Stimulated activated CD4-positive, alpha-beta T cell treated with anti-CD3 and anti-CD28 coated beads, Interleukin-15, amount 100 ng/mL, for 48 hours (primary cell): ENCODE measurements around the gene ERP44.
A peak's percentile ranks its signal among the peaks of the same experiment; 100 is the strongest.
"Not testable (repeated sequence)": the region's sequence is repeated elsewhere in the genome, so short reads cannot be mapped to it uniquely, and the experiment has no call there.

Experiments
- DNase-seq, 2 donors: peaks; one replicate each; pipeline ENCODE4 v3.0.0-alpha.2; 2020; ENCODE audit warnings: low read depth in 2 of 2

ERP44 gene

GRCh38 chr9:100067990-100068389 lies 30.8 kb downstream of the ERP44 start:
- not testable (repeated sequence) for DNase-seq

- DNase-seq = no peak
Observed at GRCh38 chr9:100066539-100066938, 32.3 kb downstream of the ERP44 start.

GRCh38 chr9:100064872-100065581 lies 33.8 kb downstream of the ERP44 start:
- DNase-seq = no peak

- no peak for DNase-seq
Observed at GRCh38 chr9:100063185-100063584, 35.6 kb downstream of the ERP44 start.

DNA sequence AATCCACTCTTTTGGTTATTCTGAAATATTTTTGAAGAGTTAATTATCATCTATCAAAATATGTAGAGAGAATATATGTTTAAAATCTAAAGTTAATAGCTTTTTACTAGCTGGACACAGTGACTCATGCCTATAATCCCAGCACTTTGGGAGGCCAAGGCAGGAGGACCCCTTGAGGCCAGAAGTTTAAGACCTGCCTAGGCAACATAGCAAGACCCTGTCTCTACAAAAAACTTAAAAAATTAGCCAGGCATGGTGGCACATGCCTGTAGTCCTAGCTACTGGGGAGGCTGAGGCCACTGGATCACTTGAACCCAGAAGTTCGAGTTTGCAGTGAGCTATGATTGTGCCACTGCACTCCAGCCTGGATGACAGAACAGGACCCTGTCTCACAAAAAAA lies 36.1 kb downstream of the ERP44 start:
- DNase-seq = not testable (repeated sequence)

DNA sequence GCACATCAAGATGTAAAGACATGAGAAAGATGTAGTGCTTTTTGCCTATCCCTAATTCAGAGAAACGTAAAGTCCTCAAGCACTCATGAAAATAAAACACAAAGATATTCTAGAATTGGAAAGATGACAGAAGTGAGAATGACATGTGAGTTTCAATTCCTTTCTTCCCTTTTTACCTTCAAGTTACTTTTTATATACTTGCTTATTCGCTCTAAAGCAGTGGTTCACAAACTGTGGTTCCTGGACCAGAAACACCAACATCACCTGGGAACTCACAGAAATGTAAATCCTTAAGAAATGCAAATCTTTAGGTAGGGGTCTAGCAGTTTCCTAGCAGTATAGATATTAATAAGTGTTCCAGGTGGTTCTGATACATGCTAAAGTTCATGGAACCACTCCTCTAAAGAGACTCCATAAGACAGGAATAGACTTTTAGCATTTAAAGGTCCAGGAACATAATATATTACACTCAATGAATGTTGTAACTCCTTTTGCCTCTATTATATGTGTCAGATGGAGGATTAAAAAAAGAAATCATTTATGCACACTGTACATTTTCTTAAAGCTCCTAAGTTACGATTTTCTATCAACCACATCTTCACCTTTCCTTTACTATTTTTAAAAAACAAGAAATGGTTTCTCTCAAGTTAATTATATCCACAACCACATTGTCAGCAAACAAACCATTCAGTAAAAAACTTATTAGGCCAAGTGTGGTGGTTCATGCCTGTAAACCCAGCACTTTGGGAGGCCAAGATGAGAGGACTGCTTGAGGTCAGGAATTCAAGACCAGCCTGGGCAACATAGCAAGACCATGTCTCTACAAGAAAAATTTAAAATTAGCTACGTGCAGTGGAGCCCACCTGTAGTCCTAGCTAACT lies 39.9 kb downstream of the ERP44 start:
- DNase-seq = no peak

- DNase-seq = no peak
Observed at GRCh38 chr9:100057624-100058023, 41.2 kb downstream of the ERP44 start.

- DNase-seq = no peak
Observed at GRCh38 chr9:100056561-100056960, 42.2 kb downstream of the ERP44 start.

GRCh38 chr9:100052375-100052774 lies 46.4 kb downstream of the ERP44 start:
- DNase-seq = no peak

DNA sequence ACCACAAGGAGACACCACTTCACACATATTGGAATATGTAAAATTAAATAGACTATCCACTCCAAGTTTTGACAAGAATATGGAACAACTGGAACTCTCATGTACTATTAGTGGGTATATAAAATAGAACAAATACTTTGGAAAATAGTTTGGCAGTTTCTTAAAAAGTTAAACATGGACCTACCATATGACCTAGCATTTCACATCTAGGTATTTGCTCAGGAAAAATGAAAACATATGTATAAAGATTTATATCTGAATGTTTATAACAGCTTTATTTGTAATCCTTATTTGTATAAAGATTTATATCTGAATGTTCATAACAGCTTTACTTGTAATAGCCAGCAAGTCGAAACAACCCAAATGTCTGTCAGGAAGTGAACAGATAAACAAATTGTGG lies 49.2 kb downstream of the ERP44 start:
- no peak for DNase-seq

GRCh38 chr9:100038472-100038871 lies 60.3 kb downstream of the ERP44 start:
- no peak for DNase-seq

GRCh38 chr9:100033877-100034551 lies 64.8 kb downstream of the ERP44 start:
- DNase-seq = no peak

DNA sequence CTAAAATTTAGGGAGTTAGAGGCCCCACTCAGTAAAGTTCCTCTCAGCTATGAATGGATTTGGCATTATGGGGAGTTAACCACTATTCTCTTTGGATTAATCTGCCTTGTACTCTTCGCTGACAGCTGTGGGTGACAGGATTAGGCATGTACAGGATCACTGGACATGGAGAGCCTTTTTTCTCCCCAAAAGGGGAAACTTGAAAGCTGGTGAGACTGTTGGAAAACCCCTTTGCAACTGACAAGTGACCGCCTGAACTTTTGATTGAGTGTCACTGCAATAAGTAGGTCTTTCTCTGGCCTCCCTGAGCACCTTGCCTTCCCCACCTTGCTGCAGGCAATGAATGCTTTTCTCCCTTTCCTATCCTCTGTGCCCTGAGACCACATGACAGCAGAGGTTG lies 68.3 kb downstream of the ERP44 start:
- DNase-seq = no peak

DNA sequence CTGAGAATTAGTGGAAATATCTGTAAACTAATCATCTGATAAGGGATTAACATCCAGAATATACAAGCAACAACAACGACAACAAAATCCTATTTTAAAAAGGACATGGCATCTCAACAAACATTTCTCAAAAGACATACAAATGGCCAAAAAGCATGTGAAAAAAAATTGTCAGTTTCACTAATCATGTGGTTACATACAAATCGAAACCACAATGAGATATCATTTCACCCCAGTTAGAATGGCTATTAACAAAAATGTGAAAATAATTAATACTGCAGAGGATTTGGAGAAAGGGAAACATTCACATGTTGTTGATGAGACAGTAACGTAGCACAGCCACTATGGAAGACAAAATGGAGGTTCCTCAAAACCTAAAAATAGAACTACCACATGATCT lies 69.5 kb downstream of the ERP44 start:
- DNase-seq = no peak

DNA sequence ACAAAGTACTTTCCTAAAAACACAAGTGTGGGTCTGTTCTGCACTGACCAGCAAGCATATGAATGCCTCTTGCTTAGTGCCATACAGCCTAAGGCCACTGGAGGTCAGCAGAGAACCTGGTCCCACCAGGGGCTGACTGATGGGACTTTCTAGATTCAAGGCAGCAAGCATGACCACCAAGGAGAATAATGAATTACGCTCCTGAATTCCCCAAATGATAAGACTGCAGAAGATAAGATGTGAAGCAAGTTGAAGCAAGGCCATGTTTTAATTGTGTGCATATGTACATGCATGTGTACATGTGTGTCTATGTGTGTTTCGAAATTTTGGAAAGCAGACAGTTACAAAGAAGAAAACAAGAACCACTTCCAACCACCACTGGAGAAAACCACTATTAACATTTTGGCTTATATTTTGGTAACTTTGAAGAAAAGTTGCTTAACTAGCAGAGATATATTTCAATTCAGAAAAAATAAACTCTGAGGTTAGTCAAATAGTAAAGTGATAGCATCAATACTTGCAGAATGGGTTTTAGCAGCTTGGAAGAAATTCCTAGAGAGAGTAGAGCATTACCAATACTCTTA lies 70.5 kb downstream of the ERP44 start:
- DNase-seq = peak; percentile 48 to 60

DNA sequence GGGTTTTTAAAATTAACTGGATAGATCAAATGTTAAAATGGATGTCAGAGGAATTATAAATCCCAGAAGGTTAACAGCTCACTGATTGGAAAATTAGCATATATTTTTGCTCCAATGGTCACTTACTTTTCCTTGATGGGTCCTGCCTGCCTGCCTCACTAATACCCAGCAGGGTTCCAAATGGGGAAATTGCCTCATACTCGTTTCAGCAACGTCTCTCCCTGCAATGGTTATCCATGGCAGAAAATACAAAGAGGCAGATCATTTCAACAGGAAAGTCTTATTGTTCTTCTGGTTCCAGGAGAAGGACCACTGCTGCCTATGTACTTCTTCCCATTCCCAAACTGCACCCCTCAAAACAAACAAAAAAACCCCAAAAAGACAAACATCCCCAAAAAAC lies 71.3 kb downstream of the ERP44 start:
- DNase-seq = no peak

GRCh38 chr9:100021931-100022330 lies 76.9 kb downstream of the ERP44 start:
- no peak for DNase-seq

- no peak for DNase-seq
Observed at GRCh38 chr9:100020121-100020795, 78.5 kb downstream of the ERP44 start.

DNA sequence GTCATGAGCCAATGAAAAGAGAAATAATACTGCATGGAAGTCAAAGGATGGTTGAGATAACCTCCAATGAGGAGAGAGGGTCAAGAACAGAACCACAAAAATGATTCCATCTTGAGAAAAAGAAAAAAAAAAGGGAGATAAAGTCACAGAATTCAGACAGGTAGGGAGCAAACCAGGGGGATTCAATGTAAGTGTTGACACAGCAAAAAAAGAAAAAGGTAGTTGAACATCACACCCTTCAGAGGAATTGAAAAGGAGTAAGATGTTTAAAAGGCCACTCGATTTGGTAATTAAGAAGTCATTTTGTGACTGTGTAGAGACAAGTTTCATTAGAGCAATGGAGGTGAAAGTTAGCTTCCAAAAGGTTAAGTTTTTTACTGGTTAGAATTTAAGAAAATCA lies 79.3 kb downstream of the ERP44 start:
- DNase-seq = no peak

DNA sequence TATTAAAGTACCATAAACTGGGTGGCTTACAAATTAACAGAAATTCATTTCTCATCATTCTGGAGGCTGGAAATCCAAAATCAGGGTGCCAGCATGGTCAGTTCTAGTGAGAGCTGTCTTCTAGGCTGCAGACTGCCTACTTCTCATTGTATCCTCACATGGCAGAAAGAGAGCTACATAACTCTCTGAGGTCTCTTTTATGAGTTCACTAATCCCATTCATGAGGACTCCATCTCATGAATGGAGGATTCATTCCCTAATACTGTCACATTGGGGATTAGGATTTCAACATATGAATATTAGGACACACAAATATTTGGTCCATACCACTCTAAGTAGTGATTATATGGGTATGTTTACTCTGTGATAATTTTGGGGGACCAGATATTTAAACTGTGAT lies 84.0 kb downstream of the ERP44 start:
- no peak for DNase-seq

- no peak for DNase-seq
Observed at GRCh38 chr9:100013573-100013972, 85.2 kb downstream of the ERP44 start.

- no peak for DNase-seq
Observed at GRCh38 chr9:100012279-100012678, 86.5 kb downstream of the ERP44 start.
